HL-60 (cell line): ENCODE data around the gene NBAS.

Source experiments
- DNase-seq, 2 experiments: peaks; one replicate each; pipeline ENCODE4 v3.0.0-alpha.2; 2010 to 2020; ENCODE audit warnings: low read depth in 1 of 2, low spot score in 1 of 2
- H3K27ac ChIP-seq: fragments of 250-450 bp; sonication (Bioruptor Pico); replicated peaks from 2 replicates; pipeline ENCODE4 v1.5.1; 2020; ENCODE audit warnings: mild to moderate bottlenecking, moderate library complexity
- H3K27me3 ChIP-seq: fragments of 250-450 bp; sonication (Bioruptor Pico); 2 replicates; pipeline ENCODE4 v1.5.1; 2021; ENCODE audit warnings: mild to moderate bottlenecking, moderate library complexity; ENCODE audit not compliant: insufficient read depth, poor library complexity, severe bottlenecking
- H3K4me3 ChIP-seq: replicated peaks from 2 replicates; pipeline ENCODE4 v1.5.1; 2011; ENCODE audit warnings: mild to moderate bottlenecking, control low read depth, low read length; ENCODE audit not compliant: insufficient read depth
- CTCF ChIP-seq: IDR thresholded peaks from one replicate; pipeline ENCODE4 v1.5.1; 2011; ENCODE audit warnings: low read length, control low read depth, inconsistent platforms; ENCODE audit not compliant: insufficient read depth
- GABPA ChIP-seq: IDR thresholded peaks from 2 replicates; pipeline ENCODE4 v1.6.1; 2012; ENCODE audit warnings: low read depth
- POLR2AphosphoS5 ChIP-seq: IDR thresholded peaks from 2 replicates; pipeline ENCODE4 v1.6.1; 2012; ENCODE audit warnings: low read depth
- REST ChIP-seq: IDR thresholded peaks from 2 replicates; pipeline ENCODE4 v1.6.1; 2012; ENCODE audit warnings: low read depth; ENCODE audit not compliant: insufficient replicate concordance
- SPI1 ChIP-seq: IDR thresholded peaks from 2 replicates; pipeline ENCODE4 v1.6.1; 2012; ENCODE audit warnings: low read depth, mild to moderate bottlenecking, borderline replicate concordance

Gene NBAS

GRCh38 chr2:15275346-15275745, 285.8 kb downstream of the NBAS start:
- no peaks in the 10 kb centered on the region for H3K27me3 ChIP-seq
- DNase-seq: no peak

GRCh38 chr2:15273452-15273851, 287.7 kb downstream of the NBAS start:
- Histone ChIP-seq H3K4me3 (no peak overlapping the region), H3K27me3 (no peaks in the 10 kb centered on the region), H3K27ac (no peak overlapping the region)
- TF ChIP-seq CTCF (no peak), REST (no peak), SPI1 (no peak)
- no peak for DNase-seq

More at GRCh38 chr2:15275346-15275745, 285.8 kb downstream of the NBAS start:
- Histone ChIP-seq H3K4me3 (no peak overlapping the region), H3K27ac (no peak overlapping the region)
- TF ChIP-seq REST: no peak

GRCh38 chr2:15272942-15273341, 288.2 kb downstream of the NBAS start:
- TF ChIP-seq REST: no peak
- no peak for TF ChIP-seq CTCF
- TF ChIP-seq GABPA: no peak
- TF ChIP-seq SPI1: no peak
- no peak for TF ChIP-seq POLR2AphosphoS5
- Histone ChIP-seq H3K27me3 (no peaks in the 10 kb centered on the region), H3K4me3 (no peak overlapping the region), H3K27ac (no peak overlapping the region)
- DNase-seq: no peak

GRCh38 chr2:15271941-15272542, 289.1 kb downstream of the NBAS start:
- DNase-seq: no peak
- H3K4me3 ChIP-seq: no peak overlapping the region
- no peak overlapping the region for H3K27ac ChIP-seq
- no peaks in the 10 kb centered on the region for H3K27me3 ChIP-seq
- TF ChIP-seq REST: no peak
- TF ChIP-seq CTCF: no peak
- TF ChIP-seq SPI1: no peak
- no peak for TF ChIP-seq GABPA
- TF ChIP-seq POLR2AphosphoS5: no peak
